ENCODE measurements around the gene PSRC1. TPM values are rescaled to one million over a fixed set of nuclear protein-coding genes. Genes with fewer than 3 reads are reported as not detected.

The PSRC1 gene
- total and polyA plus RNA-seq, 2 donors (not counting 3 experiments of a cell fraction or from before 2014, with no cell fraction given), result 25.0 to 29.3 TPM

GRCh38 chr1:109300650-109301151, 17.8 kb upstream of the PSRC1 start:
- dilution Hi-C loops (cut with MboI; ENCODE audit: extremely low pct_ligation_motif_present, low sequenced_read_pairs), result no loop called here
- CTCF ChIA-PET, result interaction anchor here (0.9 kb wide), 1 partner anchor 18 kb away, joined by 4 read pairs; the partner anchor contains the start of gene PSRC1
- Histone ChIP-seq H3K79me2 (ENCODE audit: control insufficient read depth, insufficient read depth, low read length) (no peaks in the 10 kb centered on the region), H3K27me3 (ENCODE audit: control insufficient read depth in 2 of 2, insufficient read depth in 2 of 2, low read length in 2 of 2) (peaks cover 8 to 9% of the 10 kb centered on the region in 2 experiments), H3K9me3 (replicated peaks; ENCODE audit: control insufficient read depth, insufficient read depth, low read length) (no peaks in the 10 kb centered on the region), H3K36me3 (ENCODE audit: control insufficient read depth in 2 of 2, extremely low read depth in 1 of 2, insufficient read depth in 2 of 2, low read length in 2 of 2) (no peaks in the 10 kb centered on the region), H4K20me1 (replicated peaks; ENCODE audit: control insufficient read depth, extremely low read depth, insufficient read depth, low read length) (no peaks in the 10 kb centered on the region), H3K4me2 (ENCODE audit: insufficient read depth, low read length) (no peak overlapping the region), H3K9ac (replicated peaks; ENCODE audit: extremely low read depth, insufficient read depth, low read length) (no peak overlapping the region), H2AFZ (ENCODE audit: low read depth, low read length) (no peak overlapping the region), H3K27ac (ENCODE audit: insufficient read depth, low read depth, low read length) (no peak overlapping the region), H3K4me1 (ENCODE audit: control insufficient read depth, extremely low read depth, insufficient read depth, low read length) (no peaks in the 10 kb centered on the region), H3K4me3 (replicated peaks in 1 of 3; ENCODE audit: insufficient read depth in 1 of 3, low read depth in 1 of 3, low read length in 3 of 3) (no peak overlapping the region), H3K9me1 (replicated peaks; ENCODE audit: control insufficient read depth, extremely low read depth, insufficient read depth, low read length) (no peaks in the 10 kb centered on the region)
- no peak for DNase-seq (ENCODE audit: low read depth, low spot score)
- no TSS peak for BruUV-seq (replicated peaks)
- TF ChIP-seq GATA2 (IDR thresholded peaks at IDR 0.05; ENCODE audit: insufficient read depth, insufficient read length, low read depth, low read length), result no peak
- no peak for TF ChIP-seq JUN (IDR thresholded peaks at IDR 0.05; ENCODE audit: borderline replicate concordance, insufficient read depth, insufficient read length, low read depth)
- TF ChIP-seq MYC (IDR thresholded peaks at IDR 0.05; ENCODE audit: low read depth, low read length), result no peak
- TF ChIP-seq POLR2AphosphoS5 (IDR thresholded peaks at IDR 0.05; ENCODE audit: insufficient read depth, low read depth, low read length), result no peak
- TF ChIP-seq, protein P1, sequence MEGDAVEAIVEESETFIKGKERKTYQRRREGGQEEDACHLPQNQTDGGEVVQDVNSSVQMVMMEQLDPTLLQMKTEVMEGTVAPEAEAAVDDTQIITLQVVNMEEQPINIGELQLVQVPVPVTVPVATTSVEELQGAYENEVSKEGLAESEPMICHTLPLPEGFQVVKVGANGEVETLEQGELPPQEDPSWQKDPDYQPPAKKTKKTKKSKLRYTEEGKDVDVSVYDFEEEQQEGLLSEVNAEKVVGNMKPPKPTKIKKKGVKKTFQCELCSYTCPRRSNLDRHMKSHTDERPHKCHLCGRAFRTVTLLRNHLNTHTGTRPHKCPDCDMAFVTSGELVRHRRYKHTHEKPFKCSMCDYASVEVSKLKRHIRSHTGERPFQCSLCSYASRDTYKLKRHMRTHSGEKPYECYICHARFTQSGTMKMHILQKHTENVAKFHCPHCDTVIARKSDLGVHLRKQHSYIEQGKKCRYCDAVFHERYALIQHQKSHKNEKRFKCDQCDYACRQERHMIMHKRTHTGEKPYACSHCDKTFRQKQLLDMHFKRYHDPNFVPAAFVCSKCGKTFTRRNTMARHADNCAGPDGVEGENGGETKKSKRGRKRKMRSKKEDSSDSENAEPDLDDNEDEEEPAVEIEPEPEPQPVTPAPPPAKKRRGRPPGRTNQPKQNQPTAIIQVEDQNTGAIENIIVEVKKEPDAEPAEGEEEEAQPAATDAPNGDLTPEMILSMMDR (IDR thresholded peaks at IDR 0.05; ENCODE audit: extremely low read depth in 1 of 2, insufficient read depth in 1 of 2, low read depth in 1 of 2, low read length in 2 of 2), result no peak
- TF ChIP-seq POLR2A (IDR thresholded peaks at IDR 0.05; ENCODE audit: low read depth, low read length), result no peak
- TF ChIP-seq EZH2 (IDR thresholded peaks at IDR 0.05; ENCODE audit: borderline replicate concordance, low read depth, low read length, severe bottlenecking), result no peak
- TF ChIP-seq, protein P2, sequence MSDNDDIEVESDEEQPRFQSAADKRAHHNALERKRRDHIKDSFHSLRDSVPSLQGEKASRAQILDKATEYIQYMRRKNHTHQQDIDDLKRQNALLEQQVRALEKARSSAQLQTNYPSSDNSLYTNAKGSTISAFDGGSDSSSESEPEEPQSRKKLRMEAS (IDR thresholded peaks at IDR 0.05; ENCODE audit: insufficient read depth, insufficient read length), result no peak
- TF ChIP-seq FOS (IDR thresholded peaks at IDR 0.05; ENCODE audit: borderline replicate concordance, insufficient read depth, low read length), result no peak
- intact Hi-C loops (cut with micrococcal nuclease), result no loop called here
- no peak for FAIRE-seq
- POLR2A ChIA-PET, result no interaction called here

Data from endothelial cell of umbilical vein (primary cell).